HG03039 (cell line): ENCODE measurements around the gene RAB39A.
"Not testable (repeated sequence)": the region's sequence is repeated elsewhere in the genome, so short reads cannot be mapped to it uniquely, and the experiment has no call there.

Experiments used
- ATAC-seq: cut with Tn5 transposase; IDR thresholded peaks from one replicate; pipeline ENCODE4 v1.9.1; 2021; ENCODE audit warnings: mild to moderate bottlenecking, moderate library complexity; ENCODE audit not compliant: unreplicated experiment

Gene RAB39A, protein sequence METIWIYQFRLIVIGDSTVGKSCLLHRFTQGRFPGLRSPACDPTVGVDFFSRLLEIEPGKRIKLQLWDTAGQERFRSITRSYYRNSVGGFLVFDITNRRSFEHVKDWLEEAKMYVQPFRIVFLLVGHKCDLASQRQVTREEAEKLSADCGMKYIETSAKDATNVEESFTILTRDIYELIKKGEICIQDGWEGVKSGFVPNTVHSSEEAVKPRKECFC

DNA sequence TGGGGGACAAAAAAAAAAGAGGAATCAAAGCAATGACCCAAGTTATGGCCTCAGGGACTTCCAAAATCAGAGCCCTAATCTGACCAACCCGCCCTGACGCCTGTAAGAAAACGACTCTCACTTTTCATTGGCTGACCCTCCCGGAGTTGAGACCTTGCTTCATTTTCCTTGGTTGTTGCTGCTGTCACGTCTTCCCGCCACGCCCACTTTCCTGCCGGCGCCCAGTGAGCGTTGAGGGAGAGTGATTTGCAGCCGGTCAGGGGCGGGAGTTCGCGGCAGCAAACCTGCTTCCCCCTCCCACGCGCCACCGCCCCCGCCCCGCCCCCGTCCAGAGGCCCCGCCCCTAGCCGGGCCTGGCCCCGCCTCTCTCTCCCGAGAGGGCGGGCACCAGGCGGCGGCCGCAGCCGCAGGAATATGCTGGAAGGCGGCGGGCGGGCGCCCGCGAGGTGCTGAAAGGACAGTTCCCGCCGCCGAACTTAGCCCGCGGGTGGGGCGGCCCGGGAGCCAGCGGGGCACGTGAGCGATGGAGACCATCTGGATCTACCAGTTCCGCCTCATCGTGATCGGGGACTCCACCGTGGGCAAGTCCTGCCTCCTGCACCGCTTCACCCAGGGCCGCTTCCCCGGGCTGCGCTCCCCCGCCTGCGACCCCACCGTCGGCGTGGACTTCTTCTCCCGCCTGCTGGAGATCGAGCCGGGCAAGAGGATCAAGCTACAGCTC is at the start of gene RAB39A:
TSS of gene RAB39A (plus strand) at position 403 of the 721 bp plus-strand sequence. CDS start at position 524, 121 bp downstream.
- ATAC-seq = peak; percentile 96

- ATAC-seq = not testable (repeated sequence)
Observed at GRCh38 chr11:107881471-107881870, 46.8 kb upstream of the RAB39A start.

GRCh38 chr11:107882095-107882820 is 46.0 kb upstream of the RAB39A start:
- no peak for ATAC-seq

DNA sequence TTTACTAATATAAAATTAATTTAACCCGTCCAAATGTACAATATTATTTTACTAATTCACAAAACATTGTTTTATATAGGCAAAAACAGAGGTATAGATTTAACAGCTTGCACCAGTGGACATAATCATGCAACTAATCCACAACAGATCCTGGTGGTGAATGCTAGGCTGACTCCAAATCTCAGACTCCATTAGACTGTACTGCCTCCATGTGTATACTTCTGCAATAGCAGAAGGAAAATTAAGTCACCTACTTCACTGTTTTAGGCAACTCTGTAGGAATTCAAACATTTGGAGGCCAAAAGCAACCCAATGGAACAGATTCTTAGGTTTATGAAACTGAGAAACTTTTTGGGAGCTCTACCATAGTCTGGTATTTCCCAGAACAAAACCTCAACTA is 30.0 kb upstream of the RAB39A start:
- ATAC-seq = peak; percentile 62

DNA sequence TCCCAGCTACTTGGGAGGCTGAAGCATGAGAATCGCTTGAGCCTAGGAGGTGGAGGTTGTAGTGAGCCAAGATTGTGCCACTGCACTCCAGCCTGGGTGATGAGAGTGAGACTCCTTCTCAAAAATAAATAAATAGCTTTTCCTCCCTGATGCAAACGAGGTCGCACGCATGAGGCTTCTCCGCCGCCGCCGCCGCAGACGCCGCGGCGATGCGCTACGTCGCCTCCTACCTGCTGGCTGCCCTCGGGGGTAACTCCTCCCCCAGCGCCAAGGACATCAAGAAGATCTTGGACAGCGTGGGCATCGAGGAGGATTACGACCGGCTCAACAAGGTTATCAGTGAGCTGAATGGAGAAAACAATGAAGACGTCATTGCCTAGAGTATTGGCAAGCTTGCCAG is 20.0 kb upstream of the RAB39A start:
- ATAC-seq = no peak

- not testable (repeated sequence) for ATAC-seq
Observed at GRCh38 chr11:107912415-107912814, 15.8 kb upstream of the RAB39A start.

- ATAC-seq = no peak
Observed at GRCh38 chr11:107915229-107915628, 13.0 kb upstream of the RAB39A start.

DNA sequence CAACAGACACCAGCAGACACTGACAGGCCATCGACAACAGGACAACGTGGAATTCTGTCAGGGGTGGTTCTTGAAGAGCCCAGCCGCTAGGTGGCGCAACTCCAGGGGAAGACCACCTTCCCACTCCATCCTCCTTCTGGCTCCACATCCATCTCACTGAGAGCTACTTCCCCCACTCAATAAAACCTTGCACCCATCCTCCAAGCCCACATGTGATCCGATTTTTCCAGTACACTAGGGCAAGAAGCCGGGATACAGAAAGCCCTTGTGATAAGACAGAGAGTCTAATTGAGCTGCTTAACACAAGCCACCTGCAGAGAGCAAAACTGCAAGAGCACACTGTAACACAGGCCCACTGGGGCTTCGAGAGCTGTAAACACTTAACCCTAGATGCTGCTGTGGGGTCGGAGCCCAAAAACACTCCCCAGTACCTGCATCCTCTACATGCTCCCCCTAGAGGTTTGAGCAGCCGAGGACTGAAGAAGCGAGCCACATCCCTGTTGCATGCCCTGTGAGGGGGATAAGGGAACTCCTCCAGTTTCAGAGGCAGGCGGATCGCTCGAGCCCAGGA is 11.5 kb upstream of the RAB39A start:
- no peak for ATAC-seq

GRCh38 chr11:107921997-107922396 is 6.3 kb upstream of the RAB39A start:
- no peak for ATAC-seq

DNA sequence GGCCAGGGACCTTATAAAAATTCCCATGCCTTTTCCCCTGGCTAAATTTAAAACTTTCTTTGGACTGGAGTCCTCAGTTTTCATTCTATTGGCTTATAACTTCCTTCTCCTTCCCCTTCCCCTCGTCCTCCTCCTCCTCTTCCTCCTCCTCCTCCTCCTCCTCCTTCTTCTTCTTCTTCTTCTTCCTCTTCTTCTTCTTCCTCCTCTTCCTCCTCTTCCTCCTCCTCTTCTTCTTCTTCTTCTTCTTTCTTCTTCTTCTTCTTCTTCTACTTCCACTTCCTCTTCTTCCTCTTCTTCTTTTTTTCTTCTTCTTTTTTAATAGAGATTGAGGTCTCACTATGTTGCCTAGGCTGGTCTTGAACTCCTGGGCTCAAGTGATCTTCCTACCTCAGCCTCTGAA is 4.7 kb upstream of the RAB39A start:
- not testable (repeated sequence) for ATAC-seq

DNA sequence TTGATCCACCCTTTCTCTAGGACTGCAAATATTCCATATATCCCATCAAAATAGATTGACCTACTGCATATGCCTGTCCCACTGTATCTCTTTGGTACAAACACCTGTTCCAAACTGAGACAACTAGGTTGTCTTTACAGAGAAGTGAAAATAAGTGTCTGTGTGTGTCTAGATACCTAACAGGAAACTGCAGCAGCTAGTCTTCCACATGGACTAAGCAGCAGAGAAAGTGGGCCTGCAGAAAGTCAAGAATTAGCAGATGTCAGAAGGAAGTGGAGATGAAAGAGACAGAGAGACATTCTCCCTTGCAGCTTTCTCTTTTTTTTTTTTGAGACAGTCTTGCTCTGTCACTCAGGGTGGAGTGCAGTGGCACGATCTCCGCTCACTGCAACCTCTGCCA is 3.9 kb upstream of the RAB39A start:
- ATAC-seq = no peak

GRCh38 chr11:107927559-107927958 is 689 bp upstream of the RAB39A start:
- ATAC-seq = no peak

DNA sequence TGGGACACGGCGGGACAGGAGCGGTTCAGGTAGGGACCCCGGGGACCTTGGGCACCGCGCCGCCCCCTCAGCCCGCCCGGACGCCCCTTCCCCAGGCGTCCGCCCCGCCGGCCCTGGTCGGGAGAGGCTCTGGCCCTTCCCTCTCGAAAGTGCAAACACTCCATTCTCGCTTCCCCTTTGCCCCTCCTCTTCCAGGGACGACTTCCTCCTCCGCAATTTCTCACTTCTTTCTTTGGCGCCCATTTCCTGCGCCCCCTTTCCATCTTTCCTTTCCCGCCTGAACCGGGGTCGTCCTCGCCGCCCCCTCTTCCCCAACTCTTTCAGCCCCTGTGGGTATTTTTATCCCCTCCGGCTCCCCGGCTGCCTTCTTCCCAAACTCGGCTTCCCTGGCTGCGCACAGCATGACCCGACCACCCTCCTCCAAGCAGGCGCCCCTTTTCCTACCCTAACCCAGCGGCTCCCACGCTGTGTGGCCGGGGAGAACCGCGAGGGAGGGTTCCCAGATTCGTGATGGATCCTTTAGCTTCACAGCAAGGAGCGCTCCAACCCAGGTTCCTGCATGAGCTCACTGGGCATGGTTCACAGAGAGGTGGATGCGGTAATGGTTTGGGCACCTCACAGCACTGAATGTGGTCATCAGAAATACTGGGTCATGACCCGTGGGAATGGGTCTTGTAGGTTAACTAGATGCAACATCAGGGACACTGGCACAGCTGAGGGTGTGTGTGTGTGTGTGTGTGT is 689 bp downstream of the RAB39A start:
- ATAC-seq = peak; percentile 5

DNA sequence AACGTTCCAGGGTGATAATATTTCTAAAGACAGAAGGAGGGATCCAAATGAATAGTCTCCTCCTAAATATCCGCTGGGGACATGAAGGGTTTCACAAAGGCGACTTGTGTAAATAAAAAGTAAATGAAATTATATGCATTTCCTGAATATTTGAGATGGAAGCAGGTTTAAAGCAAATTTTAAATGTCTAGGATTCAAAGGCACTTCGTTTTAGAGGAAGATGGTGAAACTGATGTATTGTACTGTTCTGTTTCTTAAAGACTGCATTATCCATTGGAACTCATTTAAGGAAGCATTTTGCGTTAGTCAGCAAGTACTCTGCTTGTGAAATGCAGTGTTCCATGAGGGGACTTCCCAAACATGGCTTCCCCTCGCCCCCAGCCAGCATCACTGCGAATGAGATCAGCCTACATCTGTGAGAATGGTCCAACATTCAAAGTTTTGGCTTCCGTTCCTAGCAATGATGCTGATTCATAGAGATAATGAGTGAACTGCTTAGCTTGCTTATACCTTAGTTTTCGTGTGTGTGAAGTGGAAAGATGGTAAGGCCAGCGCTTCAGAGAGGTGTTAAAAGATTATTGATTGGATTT is 1.5 kb downstream of the RAB39A start:
- ATAC-seq = no peak

DNA sequence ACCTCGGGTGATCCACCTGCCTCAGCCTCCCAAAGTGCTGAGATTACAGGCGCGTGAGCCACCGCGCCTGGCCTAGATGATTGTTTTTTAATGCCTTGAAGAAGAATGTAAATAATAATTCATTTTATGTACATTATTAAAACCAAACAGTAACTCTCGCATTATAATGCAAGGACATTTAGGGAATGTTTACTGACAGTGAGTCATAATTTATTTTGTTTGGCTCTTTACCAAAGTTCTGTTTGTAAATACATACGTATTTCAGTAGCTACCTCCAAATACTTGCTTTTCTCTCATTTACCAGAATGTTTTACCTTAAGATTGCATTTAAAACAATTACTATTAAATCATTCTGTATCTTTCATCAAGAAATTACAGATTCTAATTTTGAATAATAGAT is 3.0 kb downstream of the RAB39A start:
- ATAC-seq = no peak

DNA sequence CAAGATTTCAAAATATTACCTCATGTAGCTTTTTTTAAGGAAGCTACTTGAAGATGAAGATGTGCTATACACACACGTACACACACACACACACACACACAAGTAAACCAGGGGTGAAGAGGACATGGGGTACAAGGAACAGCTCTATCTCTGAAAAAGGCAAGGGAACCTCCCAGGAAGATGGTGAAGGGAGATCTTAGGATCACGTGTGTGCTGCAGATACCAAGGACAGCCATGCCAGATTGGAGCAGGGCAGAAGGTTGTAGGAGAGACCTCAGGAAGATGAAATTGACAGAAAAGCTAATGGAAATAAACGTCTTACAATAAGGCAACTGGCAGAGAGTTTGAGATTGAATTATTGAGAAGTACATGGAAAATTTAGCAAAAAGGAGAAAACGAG is 19.7 kb downstream of the RAB39A start:
- ATAC-seq = no peak

- not testable (repeated sequence) for ATAC-seq
Observed at GRCh38 chr11:107948328-107948727, 20.1 kb downstream of the RAB39A start.

- ATAC-seq = no peak
Observed at GRCh38 chr11:107951155-107951554, 22.9 kb downstream of the RAB39A start.

DNA sequence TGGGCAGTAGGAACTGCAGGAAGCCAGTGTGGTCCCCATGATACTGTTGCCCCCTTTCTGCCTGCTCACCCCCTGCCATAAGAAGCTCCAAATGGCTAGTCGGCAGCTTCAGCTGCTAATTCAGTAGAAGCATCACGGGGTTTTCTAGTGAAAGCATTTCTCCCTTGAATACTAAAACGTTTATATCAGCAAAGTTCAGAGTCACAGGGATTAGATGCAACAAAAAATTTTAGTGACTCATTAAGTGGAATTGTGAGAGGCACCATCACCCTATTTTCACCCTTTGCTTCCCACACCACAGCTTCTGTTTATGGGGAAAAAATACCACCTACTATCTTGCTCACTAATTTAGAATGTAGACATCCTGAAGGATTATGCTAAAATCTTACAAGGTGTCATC is 25.2 kb downstream of the RAB39A start:
- no peak for ATAC-seq

- ATAC-seq = no peak
Observed at GRCh38 chr11:107956543-107956942, 28.3 kb downstream of the RAB39A start.
